Femur (tissue), 1 donor: Measurements from ENCODE around the gene RGS9.
"Not testable (repeated sequence)": the region's sequence is repeated elsewhere in the genome, so short reads cannot be mapped to it uniquely, and the experiment has no call there.

ENCODE experiments used
- DNase-seq: peaks from one replicate; pipeline ENCODE4 v3.0.0-alpha.2; 2017

The RGS9 gene

GRCh38 chr17:65158041-65158440 is 20.9 kb downstream of the RGS9 start:
- no peak for DNase-seq

GRCh38 chr17:65158622-65159021 is 21.5 kb downstream of the RGS9 start:
- DNase-seq = no peak

DNA sequence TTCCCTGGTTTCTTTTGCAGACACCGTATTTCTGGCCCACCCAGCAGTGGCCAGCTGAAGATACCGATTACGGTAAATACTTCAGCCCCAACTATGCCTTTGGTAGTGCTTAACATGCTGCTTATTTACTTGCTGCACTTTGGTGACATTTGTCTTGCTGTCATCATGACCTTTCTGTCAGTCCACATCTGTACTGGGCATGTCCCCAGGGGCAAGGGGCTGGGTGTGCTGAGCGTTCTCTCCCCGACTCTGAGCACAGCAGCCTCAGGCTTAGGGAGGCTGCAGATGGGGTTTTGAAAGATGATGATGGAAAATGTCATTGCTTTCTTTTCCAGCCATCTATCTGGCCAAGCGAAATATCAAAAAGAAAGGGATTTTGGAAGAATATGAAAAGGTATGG is 23.3 kb downstream of the RGS9 start:
- DNase-seq = no peak

- DNase-seq = no peak
These were observed 26.9 kb downstream of the RGS9 start for GRCh38 chr17:65163990-65164495.

DNA sequence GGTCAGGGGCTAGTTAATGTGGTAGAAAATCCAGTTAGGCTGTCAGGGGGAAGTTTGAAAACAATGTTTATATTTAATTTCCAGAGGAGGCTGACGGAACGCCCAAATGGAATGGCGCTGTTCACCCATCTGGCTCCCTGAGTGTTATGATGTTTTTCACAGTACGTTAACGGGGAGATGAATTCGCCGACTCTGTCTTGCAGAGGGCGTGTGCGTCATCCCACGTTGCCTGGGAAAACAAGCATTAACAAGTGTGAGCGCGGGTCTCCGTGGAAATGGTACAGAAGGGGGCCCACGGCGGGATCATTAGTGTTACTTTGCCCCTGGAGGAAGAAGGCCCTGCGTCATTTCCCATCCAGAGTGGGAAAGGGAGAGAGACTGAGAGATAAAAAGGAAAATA is 29.6 kb downstream of the RGS9 start:
- DNase-seq = no peak

GRCh38 chr17:65167566-65167965 is 30.4 kb downstream of the RGS9 start:
- no peak for DNase-seq

DNA sequence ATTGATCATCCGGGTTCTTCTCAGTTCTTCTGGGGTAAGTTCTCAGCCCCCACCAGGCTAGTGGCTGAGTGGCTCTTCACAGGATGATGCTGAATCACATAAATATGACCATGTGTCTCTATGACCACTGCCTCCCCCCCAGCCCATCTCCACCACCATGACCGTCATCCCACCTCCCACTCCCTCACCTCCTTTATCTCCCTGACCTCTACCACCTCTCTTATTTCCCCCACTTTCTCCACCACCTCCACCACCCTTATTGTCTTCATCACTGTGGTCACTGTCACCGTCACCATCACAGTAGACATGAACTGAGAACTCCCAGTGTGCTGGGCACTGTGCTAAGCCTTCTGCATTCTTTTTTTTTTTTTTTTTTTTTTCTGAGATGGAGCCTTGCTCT is 32.5 kb downstream of the RGS9 start:
- DNase-seq = no peak

- DNase-seq = peak; percentile 25
These were observed 33.7 kb downstream of the RGS9 start for GRCh38 chr17:65170839-65171238.

DNA sequence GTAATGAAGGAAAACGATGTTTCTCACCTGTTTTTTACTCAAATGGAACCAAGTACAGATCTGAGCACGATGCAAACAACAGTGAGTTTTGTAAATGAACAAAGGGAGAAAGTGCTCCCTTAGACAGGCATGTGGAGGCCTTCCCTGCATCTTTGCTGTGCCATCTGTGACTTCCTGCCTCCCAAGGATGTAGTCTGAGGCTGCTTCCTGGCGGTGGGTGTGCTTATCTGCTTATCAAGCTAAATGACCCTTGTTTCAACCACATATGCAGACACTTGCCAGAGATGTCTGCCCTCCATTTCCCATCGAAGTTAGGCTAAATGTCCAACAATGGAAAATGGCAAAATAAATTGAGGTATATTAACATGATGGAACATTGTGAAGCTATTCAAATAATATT is 34.6 kb downstream of the RGS9 start:
- DNase-seq = no peak

- DNase-seq = no peak
These were observed 35.4 kb downstream of the RGS9 start for GRCh38 chr17:65172496-65173136.

GRCh38 chr17:65173284-65173793 is 36.2 kb downstream of the RGS9 start:
- DNase-seq = peak; percentile 37

DNA sequence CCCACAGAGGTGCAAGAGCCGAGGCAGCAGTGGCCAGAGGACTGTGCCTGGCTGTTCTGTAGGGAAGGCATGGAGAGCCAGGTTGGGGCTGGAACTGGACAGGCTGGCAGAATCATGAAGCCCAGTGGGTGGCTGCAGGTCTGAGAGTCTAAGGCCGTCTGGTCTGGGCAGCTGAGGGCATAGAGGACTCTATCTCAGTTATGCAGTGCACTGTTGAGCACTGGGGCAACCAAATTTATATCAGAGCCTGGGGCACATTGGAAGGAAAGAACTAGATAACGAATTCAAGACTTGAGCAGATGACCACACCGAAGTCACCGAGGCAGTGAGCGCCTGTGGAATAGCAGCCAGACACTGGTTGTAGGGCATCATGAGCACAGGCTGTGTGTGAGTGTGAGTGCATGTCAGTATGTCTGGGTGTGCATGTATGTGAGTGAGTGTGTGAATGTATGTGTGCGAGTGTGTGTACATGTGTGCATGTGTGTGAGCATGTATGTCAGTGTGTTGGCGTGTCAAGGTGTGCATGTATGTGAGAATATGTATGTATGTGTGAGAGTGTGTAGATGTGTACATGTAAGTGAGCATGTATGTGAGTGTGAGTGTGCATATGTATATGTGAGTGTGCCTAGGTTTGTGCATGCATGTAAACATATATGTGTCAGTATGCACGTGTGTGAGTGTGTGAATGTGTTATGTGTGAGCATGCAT is 37.0 kb downstream of the RGS9 start:
- DNase-seq = no peak

- DNase-seq = no peak
These were observed 37.8 kb downstream of the RGS9 start for GRCh38 chr17:65174974-65175373.

DNA sequence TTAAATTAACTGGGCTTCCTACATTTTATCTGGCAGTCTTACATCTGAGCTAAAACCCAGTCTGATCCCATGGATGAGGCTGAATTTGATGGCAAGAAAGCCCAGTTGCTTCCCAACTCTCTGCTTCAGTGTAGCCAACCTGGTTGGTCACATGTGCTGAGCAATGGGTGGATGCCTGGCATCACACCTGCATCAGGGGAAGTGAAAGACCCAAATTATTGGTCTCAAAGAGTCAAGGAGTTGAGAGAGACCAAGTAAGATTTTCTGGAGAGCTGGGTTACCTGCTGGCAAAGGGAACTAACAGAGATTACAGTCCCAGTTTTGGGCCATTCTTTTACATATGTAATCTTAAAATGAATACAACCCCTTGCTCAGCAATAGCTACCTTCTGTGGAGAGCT is 38.8 kb downstream of the RGS9 start:
- DNase-seq = no peak

- DNase-seq = no peak
These were observed 39.7 kb downstream of the RGS9 start for GRCh38 chr17:65176646-65177409.

DNA sequence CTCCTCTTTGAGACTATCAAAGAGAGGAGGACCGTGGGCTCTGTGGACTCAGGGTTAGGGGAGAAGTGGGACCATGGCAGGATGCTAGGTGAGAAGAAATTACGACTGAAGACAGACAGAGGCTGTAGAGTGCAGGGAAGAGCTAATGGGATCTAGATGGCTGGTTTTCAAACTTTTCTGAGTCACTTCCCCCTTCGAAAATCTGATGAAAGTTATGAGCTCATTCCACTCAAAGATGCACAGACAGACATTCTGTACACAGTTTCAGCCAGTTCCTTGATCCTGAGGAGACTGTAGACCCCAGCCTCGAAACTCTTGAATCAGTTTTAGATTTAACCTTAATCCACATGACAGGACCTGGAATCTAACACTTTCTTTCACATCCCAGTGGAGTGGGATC is 40.7 kb downstream of the RGS9 start:
- DNase-seq = no peak

GRCh38 chr17:65180276-65180675 is 43.1 kb downstream of the RGS9 start:
- not testable (repeated sequence) for DNase-seq

DNA sequence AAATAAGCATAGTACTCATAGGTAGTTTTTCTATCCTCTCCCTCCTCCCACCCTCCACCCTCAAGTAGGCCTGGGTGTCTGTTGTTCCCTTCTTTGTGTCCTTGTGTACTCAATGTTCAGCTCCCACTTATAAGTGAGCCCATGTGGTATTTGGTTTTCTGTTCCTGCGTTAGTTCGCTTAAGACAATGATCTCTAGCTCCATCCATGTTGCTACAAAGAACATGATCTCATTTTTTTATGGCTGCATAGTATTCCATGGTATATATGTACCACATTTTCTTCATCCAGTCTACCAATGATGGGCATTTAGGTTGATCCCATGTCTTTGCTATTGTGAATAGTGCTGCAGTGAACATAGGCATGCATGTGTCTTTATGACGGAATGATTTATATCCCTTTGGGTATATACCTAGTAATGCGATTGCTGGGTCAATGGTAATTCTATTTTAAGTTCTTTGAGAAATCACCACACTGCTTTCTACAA is 43.6 kb downstream of the RGS9 start:
- DNase-seq = not testable (repeated sequence)

DNA sequence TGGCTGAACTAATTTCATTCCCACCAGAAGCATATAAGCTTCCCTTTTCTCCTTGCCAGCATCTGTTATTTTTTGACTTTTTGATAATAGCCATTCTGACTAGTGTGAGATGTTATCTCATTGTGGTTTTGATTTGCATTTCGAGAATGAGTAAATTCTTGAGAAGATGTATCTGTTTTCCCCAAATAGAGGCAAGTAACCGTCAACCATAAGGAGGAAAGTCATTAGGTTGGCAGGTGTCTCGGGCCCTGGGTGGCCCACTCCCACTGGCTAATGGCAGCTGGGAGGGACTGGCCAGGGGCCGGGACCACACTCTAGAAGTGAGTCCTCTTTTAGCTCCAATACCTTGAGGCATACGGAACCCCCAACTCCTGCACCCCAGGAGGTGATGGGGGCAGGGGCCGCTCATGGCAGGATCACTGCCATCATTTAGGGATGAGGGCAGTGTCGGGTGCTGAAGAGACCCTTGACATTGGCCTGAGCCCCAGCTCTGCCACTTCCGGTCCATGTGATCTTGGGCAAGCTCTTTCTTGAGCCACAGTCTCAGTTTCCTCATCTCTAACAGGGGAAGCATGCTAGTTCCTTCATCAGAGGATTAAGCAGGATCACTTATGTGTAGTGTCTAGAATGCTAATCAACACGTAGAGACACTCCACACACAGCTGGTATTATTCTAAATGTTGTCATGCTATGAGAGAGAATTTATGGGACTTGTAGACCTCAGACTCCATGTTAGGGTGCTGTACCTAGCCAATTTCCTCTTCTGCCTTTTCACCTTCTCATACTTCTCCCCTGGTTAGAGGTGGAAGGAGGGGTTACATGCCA is 44.3 kb downstream of the RGS9 start:
- no peak for DNase-seq

DNA sequence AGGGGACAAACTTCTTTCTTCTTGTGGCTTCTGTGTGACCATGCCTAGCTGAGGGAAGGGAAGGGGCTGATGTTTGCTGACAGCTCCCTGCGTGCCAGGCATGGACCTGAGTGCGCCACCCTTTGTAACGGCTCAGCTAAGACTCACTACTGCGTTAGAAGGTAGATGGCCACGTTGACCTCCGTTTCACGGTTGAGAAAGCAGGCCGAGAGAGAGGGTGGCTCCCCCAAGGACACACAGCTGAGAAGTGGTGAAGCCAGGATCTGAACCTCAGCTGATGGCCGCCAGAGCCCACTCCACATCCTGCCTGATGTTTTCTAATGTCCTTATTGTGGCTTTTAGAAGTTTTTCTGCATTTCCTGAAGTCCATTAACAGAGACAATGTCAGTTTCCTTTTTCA is 45.1 kb downstream of the RGS9 start:
- DNase-seq = no peak

- no peak for DNase-seq
These were observed 46.6 kb downstream of the RGS9 start for GRCh38 chr17:65183736-65184135.

DNA sequence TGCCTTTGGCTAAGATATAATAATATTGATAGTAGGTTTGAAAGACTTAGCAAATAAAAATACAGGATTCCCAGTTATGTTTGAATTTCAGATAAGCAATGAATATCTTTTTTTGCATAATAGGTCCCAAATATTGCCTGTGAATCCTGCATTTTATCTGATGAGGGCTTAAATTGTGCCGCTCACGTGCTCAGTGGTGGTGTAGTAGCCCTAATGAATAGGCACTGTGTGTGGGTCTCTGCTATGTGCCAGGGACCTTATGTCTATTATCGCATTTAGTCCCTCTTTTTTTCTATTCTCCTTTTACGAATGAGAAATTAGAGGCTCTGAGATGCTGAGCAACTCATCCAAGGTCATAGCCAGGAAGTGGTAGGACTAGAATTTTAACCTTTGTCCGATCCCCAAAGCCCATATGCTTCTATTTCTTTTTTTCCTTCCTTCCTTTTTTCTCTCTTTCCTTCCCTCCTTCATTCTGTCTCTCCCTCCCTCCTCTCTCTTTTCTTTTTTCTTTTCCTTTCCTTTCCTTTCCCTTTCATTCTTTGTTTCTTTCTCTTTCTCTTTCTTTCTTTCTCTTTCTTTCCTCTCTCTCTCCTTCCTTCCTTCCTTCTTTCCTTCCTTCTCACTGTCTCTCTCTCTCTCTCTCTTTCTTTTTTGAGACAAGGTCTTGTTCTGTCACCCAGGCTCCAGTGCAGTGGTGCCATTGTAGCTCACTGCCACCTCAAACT is 47.2 kb downstream of the RGS9 start:
- DNase-seq = no peak
